ENCODE data around the gene SERPINB5.

Gene SERPINB5

DNA sequence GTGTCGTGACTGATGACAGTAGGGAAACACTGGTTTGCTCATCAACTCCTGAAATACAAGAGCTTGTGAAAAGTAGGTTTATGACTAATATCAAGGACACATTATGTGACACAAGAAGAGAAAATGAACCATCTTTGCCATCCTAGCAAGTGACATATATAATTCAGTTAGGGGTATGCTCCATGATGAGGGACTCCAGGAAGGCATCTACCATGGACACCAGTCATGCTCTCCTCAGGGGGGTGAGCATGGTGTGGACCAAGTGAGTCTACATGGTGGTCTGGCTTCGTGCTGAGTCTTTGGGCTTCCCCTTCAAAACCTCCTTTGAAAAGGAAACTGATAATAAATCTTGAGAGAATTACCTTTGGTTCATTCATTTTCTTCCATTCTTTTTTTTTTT, 11.7 kb upstream of the SERPINB5 start:
- in situ Hi-C loops (cut with MboI; ENCODE audit: low sequenced_read_pairs): no loop called here

DNA sequence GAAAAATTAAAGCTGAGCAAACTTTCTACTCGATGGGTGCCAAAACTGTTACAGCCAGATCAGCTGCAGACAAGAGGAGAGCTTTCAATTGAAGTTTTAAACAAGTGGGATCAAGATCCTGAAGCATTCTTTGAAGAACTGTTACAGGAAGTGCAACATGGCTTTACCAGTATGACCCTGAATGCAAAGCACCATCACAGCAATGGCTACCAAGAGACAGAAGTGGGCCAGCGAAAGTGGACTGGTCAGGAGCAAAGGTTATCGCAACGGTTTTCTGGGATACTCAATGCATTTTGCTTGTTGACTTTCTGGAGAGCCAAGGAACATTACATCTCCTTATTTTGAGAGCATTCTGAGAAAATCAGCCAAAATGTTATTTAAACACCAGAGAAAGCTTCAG, 9.1 kb upstream of the SERPINB5 start:
- in situ Hi-C loops (cut with MboI; ENCODE audit: low sequenced_read_pairs): no loop called here

DNA sequence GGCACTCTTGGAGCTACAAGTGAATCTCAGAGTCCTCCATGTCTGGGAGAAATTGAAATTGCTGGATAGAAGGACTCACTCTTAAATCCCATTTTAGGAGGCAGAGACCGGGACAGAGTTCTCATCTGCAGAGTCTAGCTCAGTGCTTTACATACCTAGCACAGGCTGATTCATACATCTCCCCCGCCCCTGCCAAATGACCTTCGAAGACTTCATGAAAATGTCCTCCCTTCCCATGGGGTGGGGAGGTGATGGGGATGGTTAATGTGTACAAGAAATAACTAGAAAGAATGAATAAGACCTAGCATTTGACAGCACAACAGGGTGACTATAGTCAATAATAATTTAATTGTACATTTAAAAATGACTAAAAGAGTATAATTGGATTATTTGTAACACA, 8.2 kb upstream of the SERPINB5 start:
- in situ Hi-C loops (cut with MboI; ENCODE audit: low sequenced_read_pairs): no loop called here

DNA sequence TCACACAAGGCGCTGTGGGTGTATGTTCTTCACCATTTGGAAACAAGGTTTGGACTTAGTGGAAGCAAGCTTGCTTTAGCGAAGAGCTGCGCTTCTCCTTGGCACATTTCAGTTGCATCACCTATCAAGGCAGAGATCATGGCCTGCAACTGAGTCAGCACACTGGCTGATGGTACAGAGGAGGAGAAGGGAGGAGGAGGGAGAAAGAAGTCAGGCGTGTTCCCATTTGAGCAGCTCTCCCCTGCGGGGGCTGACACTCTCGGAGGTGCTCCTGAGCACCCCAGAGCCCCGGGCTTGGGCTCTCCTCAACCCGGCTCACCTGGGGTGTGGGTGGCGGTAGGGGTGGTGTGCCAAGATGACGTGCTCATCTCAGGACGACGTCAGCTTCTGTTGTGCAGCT, 6.0 kb upstream of the SERPINB5 start:
- in situ Hi-C loops (cut with MboI; ENCODE audit: low sequenced_read_pairs): no loop called here

DNA sequence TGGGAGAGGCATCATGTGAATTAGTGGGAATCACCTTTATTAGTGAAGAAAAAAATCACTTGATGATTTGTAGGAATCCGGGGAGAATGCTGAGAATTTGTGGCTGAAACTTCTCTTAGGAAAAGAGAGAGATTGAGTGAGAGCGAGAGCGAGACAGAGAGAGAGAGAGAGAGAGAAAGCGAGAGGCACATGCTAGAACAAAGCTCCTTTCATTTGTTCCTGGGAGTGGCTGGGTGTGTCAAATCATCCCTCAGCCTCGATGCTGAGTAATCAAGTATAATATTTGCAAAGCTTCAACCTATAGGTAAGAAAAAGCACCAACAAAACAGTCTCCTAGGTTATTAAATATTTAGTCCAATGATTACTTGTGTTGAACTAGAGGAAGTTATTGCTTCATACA, 4.4 kb upstream of the SERPINB5 start:
- in situ Hi-C loops (cut with MboI; ENCODE audit: low sequenced_read_pairs): no loop called here

- in situ Hi-C loops (cut with MboI; ENCODE audit: low sequenced_read_pairs): no loop called here
Measured at GRCh38 chr18:63477200-63477599, 442 bp downstream of the SERPINB5 start.

- in situ Hi-C loops (cut with MboI; ENCODE audit: low sequenced_read_pairs): no loop called here
Measured at GRCh38 chr18:63477968-63478367, 1.2 kb downstream of the SERPINB5 start.

DNA sequence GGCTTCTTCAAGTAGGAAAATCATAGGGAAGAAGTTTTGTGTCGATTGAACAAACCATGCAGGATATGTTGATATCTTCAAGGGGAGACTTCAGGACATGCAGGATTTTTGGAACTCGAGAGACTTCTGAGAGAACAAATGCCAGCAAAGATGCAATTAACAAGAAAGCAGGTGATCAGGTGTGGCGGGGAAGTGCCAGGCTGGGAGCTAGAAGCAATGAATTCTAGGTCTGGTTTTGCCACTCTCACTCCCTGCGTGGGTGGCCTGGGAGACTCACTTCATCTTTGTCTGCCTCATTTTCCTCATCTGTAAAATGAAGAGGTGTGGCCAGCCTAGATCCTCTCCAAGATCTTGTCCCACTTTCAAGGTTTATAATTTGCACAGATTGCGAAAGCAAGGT, 3.1 kb downstream of the SERPINB5 start:
- in situ Hi-C loops (cut with MboI; ENCODE audit: low sequenced_read_pairs): no loop called here

GRCh38 chr18:63480476-63480875, 3.7 kb downstream of the SERPINB5 start:
- in situ Hi-C loops (cut with MboI; ENCODE audit: low sequenced_read_pairs): no loop called here

DNA sequence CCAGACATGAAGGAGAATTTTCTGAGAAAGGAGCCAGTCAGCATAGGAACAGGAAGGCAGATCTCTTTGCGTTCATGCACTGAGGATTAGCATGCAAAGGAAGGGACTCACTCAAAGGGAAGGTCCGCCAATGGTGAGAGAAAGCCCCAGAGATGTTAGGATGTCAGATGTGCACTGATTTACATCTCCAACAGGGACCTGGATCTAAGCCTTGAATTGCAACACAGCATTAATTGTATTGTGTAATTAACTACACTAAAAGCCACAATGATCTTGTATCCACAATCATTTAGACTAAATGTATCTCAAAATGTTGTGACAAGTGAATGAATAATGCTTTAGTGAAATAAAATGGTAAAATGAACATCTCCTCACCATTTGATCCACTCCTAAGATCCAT, 4.2 kb downstream of the SERPINB5 start:
- in situ Hi-C loops (cut with MboI; ENCODE audit: low sequenced_read_pairs): no loop called here

- in situ Hi-C loops (cut with MboI; ENCODE audit: low sequenced_read_pairs): no loop called here
Measured at GRCh38 chr18:63487676-63488075, 10.9 kb downstream of the SERPINB5 start.

DNA sequence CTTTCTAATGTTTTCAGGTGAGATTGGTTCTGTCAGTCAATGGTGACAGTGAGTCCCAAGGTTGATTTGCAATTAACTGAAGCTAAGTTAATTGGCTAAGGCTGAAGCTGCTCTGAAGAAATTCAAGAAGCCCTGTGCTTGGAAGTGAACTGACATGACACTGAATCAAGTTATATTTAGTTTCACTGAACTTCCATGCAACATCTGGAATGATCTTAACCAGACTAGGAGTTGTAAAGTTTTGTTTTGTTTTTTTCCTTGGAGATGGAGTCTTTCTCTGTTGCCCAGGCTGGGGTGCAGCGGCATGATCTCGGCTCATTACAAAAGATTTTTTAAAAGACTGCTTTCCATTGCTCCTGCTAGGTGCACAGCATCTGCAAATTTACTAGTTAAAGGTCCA, 11.4 kb downstream of the SERPINB5 start:
- in situ Hi-C loops (cut with MboI; ENCODE audit: low sequenced_read_pairs): no loop called here

- in situ Hi-C loops (cut with MboI; ENCODE audit: low sequenced_read_pairs): no loop called here
Measured at GRCh38 chr18:63492851-63493250, 16.1 kb downstream of the SERPINB5 start.

DNA sequence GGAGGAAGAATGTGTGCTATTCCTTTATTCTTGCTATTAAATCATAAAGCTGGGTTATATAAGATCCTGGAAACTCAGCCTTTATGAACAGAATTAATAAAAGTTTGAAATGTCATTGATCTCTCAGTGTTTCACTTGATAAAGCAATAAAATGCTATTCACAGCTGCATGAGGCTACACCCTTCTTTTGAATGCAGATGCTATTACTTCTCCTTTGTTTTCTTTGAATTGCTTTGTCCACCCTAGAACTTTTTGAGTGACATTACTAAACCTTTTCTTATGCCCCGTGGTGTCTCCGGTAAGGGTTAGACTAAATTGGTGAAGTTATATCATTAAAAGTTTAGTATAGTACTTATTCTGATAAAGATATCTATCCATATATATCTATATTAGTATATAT, 18.9 kb downstream of the SERPINB5 start:
- in situ Hi-C loops (cut with MboI; ENCODE audit: low sequenced_read_pairs): no loop called here

DNA sequence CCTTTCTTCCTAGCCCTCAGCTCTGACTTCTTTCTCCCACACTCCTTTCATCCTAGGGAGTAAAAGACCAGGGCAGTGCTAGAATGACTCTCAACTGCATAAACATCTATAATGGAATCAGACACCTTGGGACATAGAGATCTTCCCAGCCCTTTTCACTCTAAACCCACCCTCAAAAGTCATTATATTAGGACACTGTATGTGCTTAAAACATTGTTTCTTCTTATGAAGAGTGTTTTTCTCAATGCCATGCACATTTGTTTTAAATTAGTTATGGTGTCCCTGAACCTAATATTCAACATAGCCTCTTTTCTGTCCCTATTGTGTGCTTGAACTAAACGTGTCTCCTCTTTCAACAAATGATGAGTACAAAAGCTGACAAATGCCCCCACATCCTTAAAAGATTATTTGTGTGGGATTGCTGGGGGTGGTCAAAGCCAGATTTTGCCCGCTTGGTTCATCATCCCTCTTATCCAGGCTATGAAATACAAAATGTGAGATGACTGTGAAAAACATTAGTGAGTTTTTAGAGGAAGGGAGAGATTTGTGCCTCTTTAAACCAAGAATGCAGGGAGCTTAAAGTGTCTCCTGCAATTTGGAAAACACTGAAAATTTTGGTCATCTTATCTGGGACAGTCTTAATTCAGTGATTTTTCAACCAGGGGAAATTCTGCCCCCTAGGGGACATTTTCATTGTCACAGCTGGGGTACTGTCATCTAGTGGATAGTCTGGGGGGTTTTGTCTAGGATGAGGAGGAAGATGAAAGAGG, 29.0 kb downstream of the SERPINB5 start:
- in situ Hi-C loops (cut with MboI; ENCODE audit: low sequenced_read_pairs): loop anchor here (25.0 kb wide), 2 partner anchors 332 to 482 kb away; no protein-coding TSS in a partner anchor

- in situ Hi-C loops (cut with MboI; ENCODE audit: low sequenced_read_pairs): loop anchor here (25.0 kb wide), 2 partner anchors 331 to 481 kb away; no protein-coding TSS in a partner anchor
Measured at GRCh38 chr18:63506336-63506646, 29.5 kb downstream of the SERPINB5 start.

DNA sequence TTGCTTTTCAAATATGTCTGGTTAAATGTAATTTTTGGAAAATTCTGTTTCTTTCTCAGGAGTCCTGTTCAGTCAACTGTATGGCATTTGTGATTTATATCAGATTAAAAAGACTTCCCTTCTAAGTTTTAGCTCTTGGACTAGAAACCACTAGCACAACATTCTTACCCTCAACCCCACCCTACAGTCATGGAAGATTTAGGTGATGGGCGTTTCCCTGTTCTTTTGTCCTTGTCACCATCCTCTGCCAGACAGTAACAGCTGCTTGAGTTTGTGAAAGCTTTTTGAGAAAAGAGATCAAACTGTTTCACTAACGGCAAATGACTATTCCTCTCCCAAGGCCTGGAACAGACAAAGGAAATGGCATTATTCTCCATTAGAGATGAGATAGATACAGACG, 31.8 kb downstream of the SERPINB5 start:
- in situ Hi-C loops (cut with MboI; ENCODE audit: low sequenced_read_pairs): loop anchor here (25.0 kb wide), 2 partner anchors 329 to 479 kb away; no protein-coding TSS in a partner anchor

- in situ Hi-C loops (cut with MboI; ENCODE audit: low sequenced_read_pairs): loop anchor here (25.0 kb wide), 2 partner anchors 326 to 476 kb away; no protein-coding TSS in a partner anchor
Measured at GRCh38 chr18:63511285-63511684, 34.5 kb downstream of the SERPINB5 start.

DNA sequence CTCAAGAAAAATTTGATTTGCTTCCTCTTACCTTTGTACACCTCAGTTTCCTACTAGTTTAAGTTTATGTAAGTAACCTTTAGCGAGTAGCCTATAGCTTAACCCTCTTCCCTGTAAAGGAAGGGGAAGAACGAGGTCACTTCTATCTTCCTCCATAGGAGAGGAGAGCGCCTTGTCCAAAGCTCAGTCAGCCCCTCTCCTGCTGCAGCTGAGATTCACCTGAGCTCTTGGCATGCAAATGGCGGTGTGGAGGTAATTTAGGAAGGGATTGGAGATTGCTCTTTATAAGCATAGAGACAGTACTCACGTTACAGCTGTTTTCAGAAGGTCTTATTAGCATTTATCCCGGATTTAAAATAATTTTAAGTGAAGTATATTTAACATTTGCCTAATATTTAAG, 37.6 kb downstream of the SERPINB5 start:
- in situ Hi-C loops (cut with MboI; ENCODE audit: low sequenced_read_pairs): loop anchor here (25.0 kb wide), 2 partner anchors 323 to 473 kb away; no protein-coding TSS in a partner anchor

DNA sequence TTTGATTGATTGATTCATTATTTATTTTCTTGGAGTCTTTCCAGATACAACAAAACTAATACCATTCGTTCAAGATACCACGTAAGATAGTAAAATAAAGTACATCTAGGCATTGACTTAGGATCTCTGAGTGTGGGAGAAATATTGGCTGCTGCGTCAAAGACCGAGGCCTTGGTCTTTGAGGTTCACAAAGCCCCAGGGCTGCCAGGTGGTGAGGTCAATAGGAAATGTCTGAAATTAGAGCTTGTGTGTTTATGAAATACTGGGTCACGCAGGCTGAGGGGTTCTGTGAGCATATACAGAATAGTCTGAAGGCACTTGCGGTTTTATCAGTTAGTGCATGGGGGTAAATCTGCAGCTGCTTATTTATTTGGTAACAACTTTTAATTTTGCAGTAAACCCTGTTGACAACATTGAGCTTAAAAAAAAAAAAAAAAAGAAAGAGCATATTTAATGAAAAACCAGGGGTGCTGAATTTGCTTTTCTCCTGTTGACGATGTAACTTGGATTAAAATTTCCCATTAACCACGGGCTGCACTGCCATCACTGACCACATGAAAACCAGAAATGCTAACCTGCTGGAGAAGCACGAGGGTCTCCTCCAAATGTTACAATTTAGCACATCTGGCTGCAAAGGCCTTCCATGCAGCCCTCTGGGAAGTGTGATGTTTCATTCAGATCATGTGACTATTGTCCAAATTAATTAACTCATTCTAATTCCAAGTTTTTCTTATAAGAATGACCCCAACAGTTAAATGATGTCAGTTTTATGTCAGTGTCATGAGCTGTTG, 38.3 kb downstream of the SERPINB5 start:
- in situ Hi-C loops (cut with MboI; ENCODE audit: low sequenced_read_pairs): loop anchor here (25.0 kb wide), 2 partner anchors 322 to 472 kb away; no protein-coding TSS in a partner anchor

GRCh38 chr18:63515801-63516200, 39.0 kb downstream of the SERPINB5 start:
- in situ Hi-C loops (cut with MboI; ENCODE audit: low sequenced_read_pairs): loop anchor here (25.0 kb wide), 2 partner anchors 322 to 472 kb away; no protein-coding TSS in a partner anchor
